ENCODE measurements around the gene CA10. TPM values are rescaled to one million over a fixed set of nuclear protein-coding genes. Genes with fewer than 3 reads are reported as not detected.

Gene CA10
- total RNA-seq, 1 experiment from 2014 or later, result 0.46 TPM

- no peaks in the 10 kb centered on the region; a peak in 1 of 7 replicates for H3K36me3 Mint-ChIP-seq (ENCODE audit: insufficient read depth in 1 of 3, low read depth in 3 of 3)
- no peak overlapping the region for H3K27ac ChIP-seq (ENCODE audit: insufficient read length, low read depth, low read length)
These were observed 132.4 kb downstream of the CA10 start for GRCh38 chr17:52026075-52026474.

More at GRCh38 chr17:52026075-52026474, 132.4 kb downstream of the CA10 start:
- H3K14ac ChIP-seq (ENCODE audit: insufficient read depth, low read length), result no peak overlapping the region
- H3K27me3 Mint-ChIP-seq (ENCODE audit: low read depth), result no peaks in the 10 kb centered on the region
- H3K79me2 ChIP-seq (ENCODE audit: insufficient read depth, low read length), result no peaks in the 10 kb centered on the region
- H3K9ac ChIP-seq (ENCODE audit: extremely low read depth, insufficient read length, low read length), result no peak overlapping the region
- H4K20me1 ChIP-seq (ENCODE audit: control insufficient read depth, insufficient read depth, insufficient read length), result no peaks in the 10 kb centered on the region
- H4K8ac ChIP-seq (replicated peaks; ENCODE audit: insufficient read length, low read depth, low read length), result no peak overlapping the region
- no peak overlapping the region for H3T11ph ChIP-seq (ENCODE audit: low read length)
- no peaks in the 10 kb centered on the region for H3K4me1 ChIP-seq (ENCODE audit: insufficient read depth, low read length)
- H3K9me3 Mint-ChIP-seq, result no peaks in the 10 kb centered on the region; a peak in 1 of 5 replicates
- no peak overlapping the region for H4K91ac ChIP-seq (ENCODE audit: insufficient read length, low read depth, low read length)
- no peak overlapping the region for H3K56ac ChIP-seq (ENCODE audit: insufficient read length, low read depth, low read length)
- no peak for DNase-seq
- no peak overlapping the region for H3K18ac ChIP-seq (ENCODE audit: insufficient read length, low read depth, low read length)
- H3K4me3 Mint-ChIP-seq, result no peak overlapping the region
- no peak overlapping the region for H2BK120ac ChIP-seq (ENCODE audit: low read depth, low read length, poor library complexity, severe bottlenecking)
- no peak overlapping the region for H3K4me2 ChIP-seq (ENCODE audit: insufficient read depth, insufficient read length, low read length)
- H2BK5ac ChIP-seq (ENCODE audit: insufficient read length, low read length), result no peak overlapping the region
- H3K9me3 ChIP-seq (ENCODE audit: control insufficient read depth, low read depth, low read length), result no peaks in the 10 kb centered on the region
- WGBS (ENCODE audit: extremely low coverage, insufficient read length, low lambda C conversion rate), result no CpG with 5 or more reads among the region's 2 CpGs
- no peaks in the 10 kb centered on the region for H3K23me2 ChIP-seq (ENCODE audit: insufficient read length, low read depth, low read length, poor library complexity, severe bottlenecking)
- H3K4me1 Mint-ChIP-seq, result peaks cover 0 to 8% of the 10 kb centered on the region in 2 experiments; a peak in 2 of 4 replicates
- no peak overlapping the region for H2BK20ac ChIP-seq (ENCODE audit: low read depth, low read length, poor library complexity, severe bottlenecking)
- H3K27ac Mint-ChIP-seq, result no peak overlapping the region
- H2BK12ac ChIP-seq (ENCODE audit: insufficient read length, low read depth, low read length), result no peak overlapping the region
- H3K23ac ChIP-seq (ENCODE audit: insufficient read length, low read depth, low read length), result no peak overlapping the region
- no peak overlapping the region for H4K5ac ChIP-seq (ENCODE audit: insufficient read length, low read depth, low read length)
- no peak for TF ChIP-seq CTCF (conservative IDR thresholded peaks at IDR 0.05)
- H2BK15ac ChIP-seq (ENCODE audit: low read depth, low read length), result no peak overlapping the region
- no peaks in the 10 kb centered on the region for H3K27me3 ChIP-seq (ENCODE audit: insufficient read depth, low read length)
- no peak overlapping the region for H2AFZ ChIP-seq (ENCODE audit: low read length)
- no peaks in the 10 kb centered on the region for H3K79me1 ChIP-seq (ENCODE audit: insufficient read depth, low read depth, low read length, poor library complexity, severe bottlenecking)
- no peak overlapping the region for H3K4ac ChIP-seq (ENCODE audit: low read depth, low read length)
- H2AK5ac ChIP-seq (ENCODE audit: insufficient read length, low read length), result no peak overlapping the region

Data from H9 (cell line).